Measurements from ENCODE around the gene ARHGEF37. TPM values are rescaled to one million over a fixed set of nuclear protein-coding genes. Genes with fewer than 3 reads are reported as not detected.
"Not testable (repeated sequence)": the region's sequence is repeated elsewhere in the genome, so short reads cannot be mapped to it uniquely, and the experiment has no call there.

ARHGEF37 gene
- total RNA-seq, 1 experiment from 2014 or later = 16.1 TPM

DNA sequence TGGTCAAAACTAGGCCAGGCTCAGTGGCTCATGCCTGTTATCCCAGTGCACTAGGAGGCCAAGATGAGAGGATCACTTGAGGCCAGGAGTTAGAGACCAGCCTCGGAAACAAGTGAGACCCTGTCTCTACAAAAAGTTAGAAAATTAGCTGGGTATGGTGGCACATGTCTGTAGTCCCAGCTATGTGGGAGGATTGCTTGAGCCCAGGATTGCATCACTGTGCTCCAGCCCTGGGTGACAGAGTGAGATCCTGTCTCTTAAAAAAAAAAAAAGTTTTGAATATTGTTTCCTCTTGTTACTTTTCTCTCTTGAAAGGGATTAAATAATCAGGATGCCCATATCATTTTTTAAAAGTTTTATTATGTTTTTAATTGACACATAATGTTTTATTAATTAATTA lies 7.6 kb downstream of the ARHGEF37 start:
- Mint-ChIP-seq H3K36me3 (ENCODE audit: insufficient read depth, unreplicated experiment) (no peaks in the 10 kb centered on the region), H3K4me1 (ENCODE audit: low read depth, unreplicated experiment) (peaks cover 16% of the 10 kb centered on the region), H3K9me3 (ENCODE audit: low read depth, unreplicated experiment) (no peaks in the 10 kb centered on the region), H3K4me3 (ENCODE audit: low read depth, unreplicated experiment) (no peak overlapping the region), H3K27me3 (ENCODE audit: unreplicated experiment) (no peaks in the 10 kb centered on the region), H3K27ac (ENCODE audit: unreplicated experiment) (no peak overlapping the region)
- TF ChIP-seq, protein P1, sequence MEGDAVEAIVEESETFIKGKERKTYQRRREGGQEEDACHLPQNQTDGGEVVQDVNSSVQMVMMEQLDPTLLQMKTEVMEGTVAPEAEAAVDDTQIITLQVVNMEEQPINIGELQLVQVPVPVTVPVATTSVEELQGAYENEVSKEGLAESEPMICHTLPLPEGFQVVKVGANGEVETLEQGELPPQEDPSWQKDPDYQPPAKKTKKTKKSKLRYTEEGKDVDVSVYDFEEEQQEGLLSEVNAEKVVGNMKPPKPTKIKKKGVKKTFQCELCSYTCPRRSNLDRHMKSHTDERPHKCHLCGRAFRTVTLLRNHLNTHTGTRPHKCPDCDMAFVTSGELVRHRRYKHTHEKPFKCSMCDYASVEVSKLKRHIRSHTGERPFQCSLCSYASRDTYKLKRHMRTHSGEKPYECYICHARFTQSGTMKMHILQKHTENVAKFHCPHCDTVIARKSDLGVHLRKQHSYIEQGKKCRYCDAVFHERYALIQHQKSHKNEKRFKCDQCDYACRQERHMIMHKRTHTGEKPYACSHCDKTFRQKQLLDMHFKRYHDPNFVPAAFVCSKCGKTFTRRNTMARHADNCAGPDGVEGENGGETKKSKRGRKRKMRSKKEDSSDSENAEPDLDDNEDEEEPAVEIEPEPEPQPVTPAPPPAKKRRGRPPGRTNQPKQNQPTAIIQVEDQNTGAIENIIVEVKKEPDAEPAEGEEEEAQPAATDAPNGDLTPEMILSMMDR (IDR thresholded peaks at IDR 0.05; ENCODE audit: unreplicated experiment) = no peak
- CTCF ChIA-PET = interaction anchor here (1.0 kb wide), 1 partner anchor 33 kb away, joined by 3 read pairs; no protein-coding TSS in a partner anchor
- intact Hi-C loops (cut with micrococcal nuclease; ENCODE audit: unreplicated experiment) = no loop called here
- BruUV-seq (replicated peaks) = no TSS peak
- DNase-seq = no peak

DNA sequence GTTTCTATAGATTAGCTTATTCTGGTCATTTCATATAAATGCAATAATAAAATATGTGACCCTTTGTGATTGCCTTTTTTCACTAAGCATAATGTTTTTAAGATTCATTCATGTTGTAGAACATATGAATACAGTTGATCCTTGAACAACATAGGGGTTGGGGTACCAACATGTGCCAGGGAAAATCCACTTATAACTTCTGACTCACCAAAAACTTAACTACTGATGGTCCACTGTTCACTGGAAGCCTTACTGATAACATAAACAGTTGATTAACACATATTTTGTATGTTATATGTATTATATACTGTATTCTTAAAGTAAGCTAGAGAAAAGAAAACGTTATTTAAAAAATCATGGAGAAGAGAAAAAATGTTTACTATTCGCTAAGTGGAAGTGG lies 12.1 kb downstream of the ARHGEF37 start:
- intact Hi-C loops (cut with micrococcal nuclease; ENCODE audit: unreplicated experiment) = no loop called here
- Mint-ChIP-seq H3K27ac (ENCODE audit: unreplicated experiment) (no peak overlapping the region), H3K9me3 (ENCODE audit: low read depth, unreplicated experiment) (no peaks in the 10 kb centered on the region), H3K4me3 (ENCODE audit: low read depth, unreplicated experiment) (no peak overlapping the region), H3K4me1 (ENCODE audit: low read depth, unreplicated experiment) (peaks cover 15% of the 10 kb centered on the region), H3K27me3 (ENCODE audit: unreplicated experiment) (no peaks in the 10 kb centered on the region), H3K36me3 (ENCODE audit: insufficient read depth, unreplicated experiment) (no peaks in the 10 kb centered on the region)
- no TSS peak for BruUV-seq (replicated peaks)
- TF ChIP-seq, protein P1 (IDR thresholded peaks at IDR 0.05; ENCODE audit: unreplicated experiment) = no peak
- no peak for DNase-seq
- CTCF ChIA-PET = no interaction called here

DNA sequence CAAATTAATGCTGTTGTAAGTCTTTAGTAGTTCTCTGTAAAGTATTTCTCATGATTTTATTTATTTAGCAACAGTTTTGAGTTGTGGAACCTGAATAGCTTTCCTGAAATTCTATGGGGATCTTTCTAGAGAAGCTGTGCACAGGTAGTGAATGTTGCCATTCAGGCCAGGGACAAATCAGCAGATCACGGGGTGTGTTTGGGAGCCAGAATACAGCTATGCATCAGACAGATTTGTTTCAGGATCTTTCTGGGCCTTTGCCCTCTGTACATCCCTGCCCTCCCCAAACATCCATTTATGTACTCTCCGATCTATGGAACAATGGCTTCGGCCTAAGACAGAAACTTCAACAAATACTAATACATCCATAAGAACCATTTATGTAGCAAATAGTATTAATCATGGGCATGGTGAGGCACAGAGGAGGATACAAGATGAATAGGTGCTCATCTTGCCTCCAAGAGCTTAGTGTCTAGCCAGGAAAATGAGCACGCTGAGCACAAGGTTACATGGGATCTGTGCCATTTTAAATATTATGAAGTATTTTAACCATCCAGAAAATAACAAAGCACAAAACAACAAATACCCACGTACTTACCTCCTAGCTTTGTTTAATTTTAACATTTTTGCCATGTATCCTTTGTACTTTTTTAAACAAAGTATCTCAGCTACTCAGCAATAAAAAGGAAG lies 13.1 kb downstream of the ARHGEF37 start:
- Mint-ChIP-seq H3K27ac (ENCODE audit: unreplicated experiment) (no peak overlapping the region), H3K4me1 (ENCODE audit: low read depth, unreplicated experiment) (peaks cover 15% of the 10 kb centered on the region), H3K9me3 (ENCODE audit: low read depth, unreplicated experiment) (no peaks in the 10 kb centered on the region), H3K27me3 (ENCODE audit: unreplicated experiment) (no peaks in the 10 kb centered on the region), H3K4me3 (ENCODE audit: low read depth, unreplicated experiment) (no peak overlapping the region), H3K36me3 (ENCODE audit: insufficient read depth, unreplicated experiment) (no peaks in the 10 kb centered on the region)
- TF ChIP-seq, protein P1 (IDR thresholded peaks at IDR 0.05; ENCODE audit: unreplicated experiment) = no peak
- DNase-seq = no peak
- BruUV-seq (replicated peaks) = no TSS peak
- intact Hi-C loops (cut with micrococcal nuclease; ENCODE audit: unreplicated experiment) = no loop called here
- CTCF ChIA-PET = interaction anchor here (0.6 to 1.1 kb wide), 2 partner anchors 24 to 184 kb away, joined by 4 to 6 read pairs; no protein-coding TSS in a partner anchor

DNA sequence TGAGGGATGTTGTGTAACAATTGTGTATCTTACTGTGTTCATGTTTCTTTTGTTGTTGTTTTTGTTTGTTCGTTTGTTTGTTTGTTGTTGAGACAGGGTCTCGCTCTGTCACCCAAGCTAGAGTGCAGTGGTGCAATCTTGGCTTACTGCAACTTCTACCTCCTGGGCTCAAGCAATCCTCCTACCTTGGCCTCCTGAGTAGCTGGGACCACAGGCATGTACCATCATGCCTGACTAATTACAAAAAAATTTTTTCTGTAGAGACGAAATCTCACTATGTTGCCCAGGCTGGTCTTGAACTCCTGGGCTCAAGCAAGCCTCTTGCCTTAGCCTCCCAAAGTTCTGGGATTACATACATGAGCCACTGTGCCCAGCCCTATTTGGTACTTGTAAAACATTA lies 13.8 kb downstream of the ARHGEF37 start:
- intact Hi-C loops (cut with micrococcal nuclease; ENCODE audit: unreplicated experiment) = not testable (repeated sequence)
- H3K4me1 Mint-ChIP-seq (ENCODE audit: low read depth, unreplicated experiment) = peaks cover 15% of the 10 kb centered on the region

DNA sequence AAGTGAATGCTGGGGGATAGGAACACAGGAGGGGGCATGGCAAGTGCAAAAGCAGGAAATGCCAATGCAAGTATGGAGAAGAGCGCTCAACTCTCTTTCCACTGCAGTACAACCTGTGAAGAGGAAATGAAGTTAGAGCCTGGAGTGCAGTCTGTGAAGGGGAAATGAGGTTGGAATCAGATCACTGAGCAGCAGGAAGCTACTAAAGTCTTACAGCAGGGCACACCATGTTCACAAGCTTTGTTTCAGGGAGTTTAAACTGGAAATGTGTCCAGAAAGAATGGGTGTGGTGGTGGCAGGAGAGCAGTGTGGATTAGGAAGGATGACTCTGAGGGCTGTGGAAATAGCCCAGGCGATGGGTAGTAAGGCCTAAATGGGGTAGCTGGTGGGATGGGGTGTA lies 15.4 kb downstream of the ARHGEF37 start:
- Mint-ChIP-seq H3K27ac (ENCODE audit: unreplicated experiment) (no peak overlapping the region), H3K4me1 (ENCODE audit: low read depth, unreplicated experiment) (peaks cover 15% of the 10 kb centered on the region), H3K9me3 (ENCODE audit: low read depth, unreplicated experiment) (no peaks in the 10 kb centered on the region), H3K27me3 (ENCODE audit: unreplicated experiment) (no peaks in the 10 kb centered on the region), H3K4me3 (ENCODE audit: low read depth, unreplicated experiment) (no peak overlapping the region), H3K36me3 (ENCODE audit: insufficient read depth, unreplicated experiment) (peaks cover 4% of the 10 kb centered on the region)
- CTCF ChIA-PET = interaction anchor here (0.6 to 1.3 kb wide), 3 partner anchors 9 to 209 kb away, joined by 3 to 6 read pairs (median 5); no protein-coding TSS in a partner anchor
- DNase-seq = no peak
- TF ChIP-seq, protein P1 (IDR thresholded peaks at IDR 0.05; ENCODE audit: unreplicated experiment) = no peak
- intact Hi-C loops (cut with micrococcal nuclease; ENCODE audit: unreplicated experiment) = no loop called here
- no TSS peak for BruUV-seq (replicated peaks)

More for the DNA sequence above, 13.8 kb downstream of the ARHGEF37 start:
- CTCF ChIA-PET = interaction anchor here (1.1 kb wide), 1 partner anchor 23 kb away, joined by 6 read pairs; no protein-coding TSS in a partner anchor
- not testable (repeated sequence) for DNase-seq; H3K27ac Mint-ChIP-seq (ENCODE audit: unreplicated experiment); H3K9me3 Mint-ChIP-seq (ENCODE audit: low read depth, unreplicated experiment); BruUV-seq (replicated peaks); H3K36me3 Mint-ChIP-seq (ENCODE audit: insufficient read depth, unreplicated experiment); H3K4me3 Mint-ChIP-seq (ENCODE audit: low read depth, unreplicated experiment); H3K27me3 Mint-ChIP-seq (ENCODE audit: unreplicated experiment)

Measured in Calu3 (cell line).